Measurements from ENCODE around the gene EBLN1.

Gene EBLN1

GRCh38 chr10:22217842-22218241, at the start of gene EBLN1:
EBLN1 (minus strand) TSS chr10:22218015; CDS start chr10:22209983, 8,032 bp downstream.
- DNase-seq = no peak

GRCh38 chr10:22265839-22266537, 48.2 kb upstream of the EBLN1 start:
- no peak for DNase-seq

GRCh38 chr10:22263106-22263505, 45.3 kb upstream of the EBLN1 start:
- no peak for DNase-seq

- DNase-seq = no peak
Measured at GRCh38 chr10:22259280-22259679, 41.5 kb upstream of the EBLN1 start.

GRCh38 chr10:22258471-22258870, 40.7 kb upstream of the EBLN1 start:
- DNase-seq = no peak

- DNase-seq = peak; percentile 50
Measured at GRCh38 chr10:22253580-22253882, 35.7 kb upstream of the EBLN1 start.

GRCh38 chr10:22252801-22253579, 35.2 kb upstream of the EBLN1 start:
- peak; percentile 59 for DNase-seq

- DNase-seq = peak; percentile 82
Measured at GRCh38 chr10:22252224-22252800, 34.5 kb upstream of the EBLN1 start.

GRCh38 chr10:22251751-22252223, 34.0 kb upstream of the EBLN1 start:
- DNase-seq = peak; percentile 73

- DNase-seq = no peak
Measured at GRCh38 chr10:22250897-22251660, 33.3 kb upstream of the EBLN1 start.

GRCh38 chr10:22247636-22248035, 29.8 kb upstream of the EBLN1 start:
- DNase-seq = no peak

- DNase-seq = peak; percentile 58
Measured at GRCh38 chr10:22246680-22247391, 29.0 kb upstream of the EBLN1 start.

GRCh38 chr10:22245567-22245966, 27.8 kb upstream of the EBLN1 start:
- no peak for DNase-seq

GRCh38 chr10:22244855-22245254, 27.0 kb upstream of the EBLN1 start:
- no peak for DNase-seq

GRCh38 chr10:22244001-22244400, 26.2 kb upstream of the EBLN1 start:
- DNase-seq = no peak

GRCh38 chr10:22243321-22243720, 25.5 kb upstream of the EBLN1 start:
- no peak for DNase-seq

- DNase-seq = no peak
Measured at GRCh38 chr10:22231260-22231659, 13.4 kb upstream of the EBLN1 start.

- peak; percentile 40 for DNase-seq
Measured at GRCh38 chr10:22230158-22230833, 12.5 kb upstream of the EBLN1 start.

GRCh38 chr10:22229802-22230157, 12.0 kb upstream of the EBLN1 start:
- DNase-seq = no peak

GRCh38 chr10:22228943-22229801, 11.4 kb upstream of the EBLN1 start:
- peak; percentile 90 for DNase-seq

Data from stimulated activated CD4-positive, alpha-beta T cell treated with anti-CD3 and anti-CD28 coated beads, Interleukin-15, amount 100 ng/mL, for 24 hours (primary cell).